NCI-H1092 treated with DMSO at 0.1 percent for 48 hours (cell line): ENCODE data around the gene CDH23.

ENCODE experiments used
- DNase-seq: peaks from one replicate; lab custom pipeline; 2025; lab: John Stamatoyannopoulos, UW

Gene CDH23

GRCh38 chr10:71818674-71819260 lies 422.0 kb downstream of the CDH23 start:
- no peak for DNase-seq

GRCh38 chr10:71819441-71819861 lies 422.7 kb downstream of the CDH23 start:
- DNase-seq, result no peak

- DNase-seq, result no peak
These were observed 423.3 kb downstream of the CDH23 start for GRCh38 chr10:71819985-71820384.

GRCh38 chr10:71820966-71821365 lies 424.2 kb downstream of the CDH23 start:
- no peak for DNase-seq

GRCh38 chr10:71821909-71822763 lies 425.4 kb downstream of the CDH23 start:
- DNase-seq, result no peak

- DNase-seq, result no peak
These were observed 426.6 kb downstream of the CDH23 start for GRCh38 chr10:71823356-71823755.

GRCh38 chr10:71824333-71824732 lies 427.6 kb downstream of the CDH23 start:
- DNase-seq, result no peak

GRCh38 chr10:71825217-71825616 lies 428.5 kb downstream of the CDH23 start:
- DNase-seq, result no peak

- DNase-seq, result no peak
These were observed 431.1 kb downstream of the CDH23 start for GRCh38 chr10:71827852-71828251.

GRCh38 chr10:71828702-71829101 lies 432.0 kb downstream of the CDH23 start:
- DNase-seq, result no peak

GRCh38 chr10:71829171-71829570 lies 432.5 kb downstream of the CDH23 start:
- DNase-seq, result no peak

GRCh38 chr10:71829896-71830295 lies 433.2 kb downstream of the CDH23 start:
- no peak for DNase-seq

- no peak for DNase-seq
These were observed 434.0 kb downstream of the CDH23 start for GRCh38 chr10:71830726-71831125.

GRCh38 chr10:71831646-71832552 lies 435.2 kb downstream of the CDH23 start:
- DNase-seq, result no peak

GRCh38 chr10:71832967-71833366 lies 436.2 kb downstream of the CDH23 start:
- DNase-seq, result no peak

- no peak for DNase-seq
These were observed 437.0 kb downstream of the CDH23 start for GRCh38 chr10:71833451-71834342.

GRCh38 chr10:71834343-71834674 lies 437.6 kb downstream of the CDH23 start:
- no peak for DNase-seq

GRCh38 chr10:71835671-71836595 lies 439.2 kb downstream of the CDH23 start:
- peak; percentile 89 for DNase-seq

- DNase-seq, result no peak
These were observed 439.9 kb downstream of the CDH23 start for GRCh38 chr10:71836596-71836974.

- no peak for DNase-seq
These were observed 440.5 kb downstream of the CDH23 start for GRCh38 chr10:71837098-71837827.
